T-cell (primary cell): Measurements from ENCODE around the gene ZNF490. TPM values are rescaled to one million over a fixed set of nuclear protein-coding genes. Genes with fewer than 3 reads are reported as not detected.
A peak's percentile ranks its signal among the peaks of the same experiment; 100 is the strongest.

Experiments used
- ATAC-seq, 4 experiments: fragments of 200-7000 bp in 3 of 4; fragments of 150-1000 bp in 1 of 4; cut with Tn5 transposase; replicated peaks in 1 of 4; 1 replicate in 3 of 4; 2 replicates in 1 of 4; pipeline ENCODE4 v1.10.0; 2021; ENCODE audit warnings: moderate library complexity in 3 of 4, mild to moderate bottlenecking in 2 of 4, moderate number of reproducible peaks in 1 of 4
- CTCF ChIA-PET, 2 donors: fragments of 300-600 bp; sonication (Branson Sonifier 250); formaldehyde crosslinking; loops; one replicate each; lab custom pipeline; 2022; ENCODE audit warnings: antibody characterized with exemption in 2 of 2; lab: Charles Lee
- POLR2A ChIA-PET, 2 donors: fragments of 300-600 bp; sonication (Branson Sonifier 250); formaldehyde crosslinking; loops; one replicate each; lab custom pipeline; 2022; ENCODE audit warnings: antibody characterized with exemption in 2 of 2; lab: Charles Lee
- DNase-seq, 35 experiments: peaks; one replicate each; pipeline versions ENCODE4 v3.0.0 to v3.0.0-alpha.2; 2013 to 2023
- H3K27ac ChIP-seq: one replicate; pipeline ENCODE4 v1.5.1; 2013; ENCODE audit warnings: low read length
- H3K27me3 ChIP-seq, 2 experiments: replicated peaks in 1 of 2; 1 replicate in 1 of 2; 2 replicates in 1 of 2; pipeline versions ENCODE4 v1.6.1 to v1.7.0; 2013; ENCODE audit warnings: low read length in 1 of 2, mixed read lengths in 1 of 2; ENCODE audit not compliant: control insufficient read depth in 2 of 2, insufficient read depth in 2 of 2; ENCODE audit errors: extremely low read depth in 1 of 2
- H3K36me3 ChIP-seq, 2 donors: 1 replicate in 1 of 2; 2 replicates in 1 of 2; pipeline versions ENCODE4 v1.6.1 to v1.7.0; 2013; ENCODE audit warnings: low read length in 1 of 2; ENCODE audit not compliant: control insufficient read depth in 2 of 2, insufficient read depth in 1 of 2; ENCODE audit errors: extremely low read depth in 1 of 2
- H3K4me1 ChIP-seq, 2 experiments: 1 replicate in 1 of 2; 2 replicates in 1 of 2; pipeline versions ENCODE4 v1.6.1 to v1.7.0; 2013; ENCODE audit warnings: low read length in 2 of 2, mixed read lengths in 1 of 2; ENCODE audit not compliant: insufficient read depth in 2 of 2, control insufficient read depth in 1 of 2; ENCODE audit errors: extremely low read depth in 1 of 2
- H3K4me3 ChIP-seq, 2 donors: 1 replicate in 1 of 2; 2 replicates in 1 of 2; pipeline versions ENCODE4 v1.5.1 to v1.7.0; 2013; ENCODE audit warnings: mild to moderate bottlenecking in 2 of 2, low read length in 1 of 2, moderate library complexity in 1 of 2; ENCODE audit not compliant: control insufficient read depth in 1 of 2; ENCODE audit errors: extremely low read depth in 1 of 2
- H3K9me3 ChIP-seq: 2 replicates; pipeline ENCODE4 v1.7.0; 2013
- H3K27ac Mint-ChIP-seq, 2 donors: one replicate each; pipeline ENCODE4 v1.8.0; 2020 to 2021; ENCODE audit warnings: mild to moderate bottlenecking in 2 of 2, mixed read lengths in 2 of 2
- H3K27me3 Mint-ChIP-seq, 2 donors: one replicate each; pipeline ENCODE4 v1.8.0; 2021 to 2022; ENCODE audit warnings: mixed read lengths in 2 of 2
- H3K36me3 Mint-ChIP-seq: one replicate; pipeline ENCODE4 v1.8.0; 2021; ENCODE audit warnings: mixed read lengths
- H3K4me1 Mint-ChIP-seq, 3 donors: one replicate each; pipeline ENCODE4 v1.8.0; 2020 to 2022; ENCODE audit warnings: mixed read lengths in 3 of 3, mild to moderate bottlenecking in 1 of 3
- H3K4me3 Mint-ChIP-seq, 3 donors: one replicate each; pipeline ENCODE4 v1.8.0; 2020 to 2022; ENCODE audit warnings: mild to moderate bottlenecking in 3 of 3, mixed read lengths in 3 of 3, moderate library complexity in 3 of 3
- H3K9me3 Mint-ChIP-seq, 3 donors: one replicate each; pipeline ENCODE4 v1.8.0; 2020 to 2022; ENCODE audit warnings: mixed read lengths in 3 of 3
- WGBS: methylation state at CpG from one replicate; pipeline ENCODE4 v1.1.5; 2013; ENCODE audit warnings: missing lambda C conversion rate; ENCODE audit not compliant: insufficient coverage; 5-methylcytosine and 5-hydroxymethylcytosine counted together
- total RNA-seq, 35 experiments: library from RNA in 6 of 35; stranded (reverse) in 6 of 35; fragments of 120-200 nt in 1 of 35; gene quantifications; one replicate each; pipeline versions ENCODE4 v1.2.1 to v1.2.4 and lab custom pipeline; 2013 to 2026

Gene ZNF490
- total RNA-seq, 5 donors from 2014 or later (not counting 1 experiment from before 2014, with no cell fraction given), result 11.8 to 14.0 (median 12.4) TPM

- Mint-ChIP-seq H3K27me3 (no peaks in the 10 kb centered on the region), H3K9me3 (no peaks in the 10 kb centered on the region), H3K27ac (peak overlapping the region; percentile 98 to 99), H3K36me3 (peaks cover 15% of the 10 kb centered on the region), H3K4me1 (peaks cover 49 to 56% (median 54%) of the 10 kb centered on the region in 3 donors), H3K4me3 (peak overlapping the region; percentile 99 to 100 (median 99))
- POLR2A ChIA-PET, result interaction anchor here in 1 of 2 donors (0.7 kb wide), 1 partner anchor 22 kb away, joined by 6 read pairs; no protein-coding TSS in a partner anchor
- H3K27ac ChIP-seq, result peak overlapping the region; percentile 95
- peak overlapping the region; percentile 98 to 100 for H3K4me3 ChIP-seq
- 0% methylated on average over 1 of the region's 10 CpGs for WGBS
- ATAC-seq (no peak), DNase-seq (no peak)
- peaks cover 23 to 58% of the 10 kb centered on the region in 2 experiments for H3K4me1 ChIP-seq
- no peaks in the 10 kb centered on the region for H3K9me3 ChIP-seq
- CTCF ChIA-PET, result interaction anchor here in 1 of 2 donors (2.0 kb wide), 1 partner anchor 29 kb away, joined by 11 read pairs; no protein-coding TSS in a partner anchor
- H3K27me3 ChIP-seq, result no peaks in the 10 kb centered on the region
- H3K36me3 ChIP-seq, result peaks cover 0 to 23% of the 10 kb centered on the region in 2 donors
These were observed 717 bp upstream of the ZNF490 start for GRCh38 chr19:12611361-12611699.

- no peak overlapping the region for H3K4me3 ChIP-seq
- ChIA-PET POLR2A (no interaction called here), CTCF (no interaction called here)
- WGBS, result 100% methylated on average over 2 of the region's 3 CpGs
- H3K9me3 ChIP-seq, result no peaks in the 10 kb centered on the region
- no peak overlapping the region for H3K27ac ChIP-seq
- H3K36me3 ChIP-seq, result peaks cover 0 to 20% of the 10 kb centered on the region in 2 donors
- Mint-ChIP-seq H3K4me3 (no peak overlapping the region), H3K27me3 (no peaks in the 10 kb centered on the region), H3K27ac (no peak overlapping the region), H3K9me3 (no peaks in the 10 kb centered on the region), H3K36me3 (peaks cover 6% of the 10 kb centered on the region), H3K4me1 (peaks cover 31 to 40% (median 37%) of the 10 kb centered on the region in 3 donors)
- ATAC-seq, result no peak
- peaks cover 11 to 42% of the 10 kb centered on the region in 2 experiments for H3K4me1 ChIP-seq
- no peak for DNase-seq
- no peaks in the 10 kb centered on the region for H3K27me3 ChIP-seq
These were observed 3.0 kb downstream of the ZNF490 start for GRCh38 chr19:12607631-12608030.

DNA sequence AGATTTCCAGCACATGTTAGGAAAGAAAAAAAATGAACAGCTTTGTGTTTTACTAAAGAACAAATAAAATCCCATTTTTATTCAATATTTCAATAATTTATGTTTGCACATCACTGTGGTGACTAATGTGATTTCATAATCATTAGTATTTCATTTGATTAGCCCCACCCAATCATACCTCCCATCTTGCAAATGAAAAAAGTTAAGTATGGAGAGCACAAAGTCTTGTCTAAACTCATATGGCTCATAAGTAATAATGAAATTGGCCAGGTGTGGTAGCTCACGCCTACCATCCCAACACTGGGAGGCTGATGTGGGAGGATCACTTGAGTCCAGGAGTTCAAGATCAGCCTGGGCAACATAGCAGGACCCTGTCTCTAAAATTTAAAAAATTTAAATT lies 3.8 kb downstream of the ZNF490 start:
- WGBS, result no CpG with 5 or more reads among the region's 1 CpG
- Histone ChIP-seq H3K9me3 (no peaks in the 10 kb centered on the region), H3K27ac (no peak overlapping the region), H3K36me3 (peaks cover 0 to 20% of the 10 kb centered on the region in 2 donors), H3K27me3 (no peaks in the 10 kb centered on the region), H3K4me1 (peaks cover 11 to 35% of the 10 kb centered on the region in 2 experiments), H3K4me3 (no peak overlapping the region)
- no peaks in the 10 kb centered on the region for H3K9me3 Mint-ChIP-seq
- ChIA-PET CTCF (interaction anchor here in 1 of 2 donors (0.7 kb wide), 1 partner anchor 807 kb away, joined by 3 read pairs; no protein-coding TSS in a partner anchor), POLR2A (no interaction called here)
- DNase-seq, result no peak
- H3K27ac Mint-ChIP-seq, result no peak overlapping the region
- no peak overlapping the region for H3K4me3 Mint-ChIP-seq
- peaks cover 6% of the 10 kb centered on the region for H3K36me3 Mint-ChIP-seq
- peaks cover 30 to 39% (median 33%) of the 10 kb centered on the region in 3 donors for H3K4me1 Mint-ChIP-seq
- ATAC-seq, result no peak
- H3K27me3 Mint-ChIP-seq, result no peaks in the 10 kb centered on the region

DNA sequence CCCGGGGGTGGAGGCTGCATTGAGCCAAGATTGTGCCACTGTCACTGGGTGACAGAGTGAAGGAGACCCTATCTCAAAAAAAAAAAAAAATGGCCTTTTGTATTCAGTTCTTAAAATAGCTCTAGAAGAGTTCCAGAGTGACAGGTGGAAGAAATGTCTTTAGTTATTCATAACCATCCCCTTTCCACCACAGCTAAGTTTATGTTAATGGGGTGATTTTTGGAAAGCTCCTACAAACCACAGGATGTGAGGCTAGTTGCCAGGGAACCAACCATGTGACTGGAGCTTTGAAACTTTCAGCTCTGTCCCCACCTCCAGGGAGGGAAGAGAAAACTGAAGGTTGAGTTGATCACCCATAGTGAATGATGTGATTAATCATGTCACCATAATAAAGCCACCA lies 6.9 kb downstream of the ZNF490 start:
- H3K9me3 ChIP-seq, result no peaks in the 10 kb centered on the region
- H3K36me3 ChIP-seq, result peaks cover 0 to 21% of the 10 kb centered on the region in 2 donors
- H3K4me1 ChIP-seq, result peaks cover 4 to 14% of the 10 kb centered on the region in 2 experiments
- Mint-ChIP-seq H3K36me3 (peaks cover 12% of the 10 kb centered on the region), H3K27me3 (no peaks in the 10 kb centered on the region), H3K4me3 (peak overlapping the region in 1 of 3 donors; percentile 34), H3K4me1 (peaks cover 10 to 22% (median 11%) of the 10 kb centered on the region in 3 donors), H3K9me3 (no peaks in the 10 kb centered on the region), H3K27ac (peak overlapping the region in 1 of 2 donors; percentile 22)
- peak in 28 of 35 experiments; percentile 10 to 70 (median 34) for DNase-seq
- WGBS, result no CpG with 5 or more reads among the region's 1 CpG
- ATAC-seq, result peak; percentile 70 to 99 (median 76)
- H3K27ac ChIP-seq, result no peak overlapping the region
- H3K27me3 ChIP-seq, result no peaks in the 10 kb centered on the region
- no peak overlapping the region for H3K4me3 ChIP-seq
- POLR2A ChIA-PET, result interaction anchor here (0.5 to 0.7 kb wide), 4 partner anchors 17 to 1007 kb away, joined by 3 to 13 read pairs (median 6); no protein-coding TSS in a partner anchor
- CTCF ChIA-PET, result interaction anchor here in 1 of 2 donors (0.6 to 1.1 kb wide), 4 partner anchors 10 to 479 kb away, joined by 3 to 5 read pairs (median 4); no protein-coding TSS in a partner anchor

DNA sequence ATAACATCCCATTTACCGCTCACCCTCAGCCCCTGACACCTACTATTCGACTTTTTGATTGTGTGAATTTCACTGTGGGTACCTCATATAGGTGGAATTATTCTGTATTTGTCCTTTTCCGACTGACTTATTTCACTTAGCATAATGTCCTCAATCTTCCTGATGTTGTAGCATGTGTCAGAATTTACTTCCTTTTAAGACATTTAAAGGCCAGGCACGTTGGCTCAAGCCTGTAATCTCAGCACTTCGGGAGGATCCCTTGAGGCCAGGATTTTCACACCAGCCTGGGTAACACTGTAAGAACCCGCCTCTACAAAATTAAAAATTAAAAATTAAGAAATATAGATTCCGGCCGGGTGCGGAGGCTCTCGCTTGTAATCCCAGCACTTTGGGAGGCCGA lies 13.0 kb downstream of the ZNF490 start:
- Histone ChIP-seq H3K4me1 (no peaks in the 10 kb centered on the region), H3K36me3 (peaks cover 0 to 18% of the 10 kb centered on the region in 2 donors), H3K27ac (no peak overlapping the region), H3K9me3 (no peaks in the 10 kb centered on the region), H3K27me3 (no peaks in the 10 kb centered on the region), H3K4me3 (no peak overlapping the region)
- no peak for ATAC-seq
- Mint-ChIP-seq H3K27me3 (no peaks in the 10 kb centered on the region), H3K9me3 (no peaks in the 10 kb centered on the region), H3K4me1 (peaks cover 0 to under 1% (median 0%) of the 10 kb centered on the region in 3 donors), H3K36me3 (peaks cover 29% of the 10 kb centered on the region), H3K4me3 (no peak overlapping the region), H3K27ac (no peak overlapping the region)
- ChIA-PET CTCF (no interaction called here), POLR2A (no interaction called here)
- WGBS, result 80% methylated on average over 1 of the region's 11 CpGs
- no peak for DNase-seq

DNA sequence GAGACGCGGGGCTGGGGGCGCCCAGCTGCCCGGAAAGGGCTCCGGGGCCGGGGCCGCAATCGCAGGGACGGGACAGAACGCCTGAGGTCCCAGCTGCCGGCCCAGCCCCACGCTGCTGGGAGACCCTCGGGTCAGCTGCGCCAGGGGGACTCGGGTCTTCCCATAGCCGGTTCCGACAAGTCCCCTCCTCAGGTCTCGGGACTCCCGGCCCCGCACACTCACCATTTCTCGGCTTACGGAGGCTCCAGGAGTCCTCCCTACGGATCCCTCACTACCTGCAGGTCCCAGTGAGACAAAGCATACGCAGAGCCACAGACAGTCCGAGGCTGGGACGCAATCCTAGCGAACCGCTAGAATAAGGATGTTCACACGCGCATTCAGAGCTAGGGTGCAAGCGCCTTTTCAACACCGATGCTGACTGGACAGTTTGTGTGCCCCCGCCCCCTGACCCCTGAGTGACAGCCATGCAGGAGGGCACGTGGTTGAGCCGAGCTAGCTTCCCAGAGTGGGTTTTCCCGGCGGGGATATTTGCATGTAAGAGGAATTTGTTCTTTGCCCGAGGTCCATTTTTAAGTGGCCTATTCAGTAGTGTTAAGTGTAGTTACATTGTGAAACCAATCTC lies 13.6 kb downstream of the ZNF490 start:
- H3K9me3 Mint-ChIP-seq, result no peaks in the 10 kb centered on the region
- H3K27ac ChIP-seq, result no peak overlapping the region
- H3K36me3 ChIP-seq, result peaks cover 0 to 18% of the 10 kb centered on the region in 2 donors
- H3K27me3 ChIP-seq, result no peaks in the 10 kb centered on the region
- H3K9me3 ChIP-seq, result no peaks in the 10 kb centered on the region
- no peak overlapping the region for H3K4me3 Mint-ChIP-seq
- H3K4me1 ChIP-seq, result no peaks in the 10 kb centered on the region
- no peak for DNase-seq
- ChIA-PET POLR2A (no interaction called here), CTCF (no interaction called here)
- H3K27me3 Mint-ChIP-seq, result no peaks in the 10 kb centered on the region
- peaks cover 29% of the 10 kb centered on the region for H3K36me3 Mint-ChIP-seq
- no peak overlapping the region for H3K27ac Mint-ChIP-seq
- H3K4me1 Mint-ChIP-seq, result peaks cover 0 to 6% (median 0%) of the 10 kb centered on the region in 3 donors
- 94% methylated on average over 35 of the region's 38 CpGs for WGBS
- no peak for ATAC-seq
- no peak overlapping the region for H3K4me3 ChIP-seq
